ENCODE results near the gene PGM2L1. TPM values are rescaled to one million over a fixed set of nuclear protein-coding genes. Genes with fewer than 3 reads are reported as not detected.
"Not testable (repeated sequence)": the region's sequence is repeated elsewhere in the genome, so short reads cannot be mapped to it uniquely, and the experiment has no call there.

Gene PGM2L1
- total and polyA plus RNA-seq, 2 donors (not counting 1 experiment from before 2014, with no cell fraction given) = 1.6 to 8.4 TPM

DNA sequence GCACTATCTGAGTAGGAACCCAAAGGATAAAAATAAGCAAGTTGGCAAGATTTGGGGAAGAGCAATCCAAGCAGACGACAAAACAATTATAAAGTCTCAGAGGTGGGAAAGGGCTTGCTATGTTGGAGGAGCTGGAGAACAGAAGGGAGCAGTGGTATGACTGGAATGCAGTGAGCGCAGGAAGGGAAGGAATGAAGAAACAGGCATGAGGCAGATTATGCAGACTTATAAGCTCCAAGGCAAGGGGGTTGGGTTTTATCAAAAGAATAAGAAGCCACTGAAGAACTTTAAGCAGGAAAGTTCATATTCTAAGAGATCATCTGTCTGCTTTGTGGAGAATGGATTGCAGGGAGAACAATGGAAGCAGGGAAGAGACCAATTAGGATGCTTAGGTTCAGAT, 31.7 kb downstream of the PGM2L1 start:
- Mint-ChIP-seq H3K4me1 (no peaks in the 10 kb centered on the region), H3K9me3 (ENCODE audit: insufficient read depth) (no peaks in the 10 kb centered on the region), H3K4me3 (no peak overlapping the region), H3K27me3 (no peaks in the 10 kb centered on the region), H3K27ac (no peak overlapping the region)
- Histone ChIP-seq H3K4me2 (replicated peaks; ENCODE audit: low read depth, low read length, poor library complexity, severe bottlenecking) (no peak overlapping the region), H3K27ac (ENCODE audit: low read length in 2 of 2) (no peak overlapping the region), H3K4me1 (ENCODE audit: control insufficient read depth in 2 of 2, insufficient read depth in 2 of 2, low read length in 2 of 2) (no peaks in the 10 kb centered on the region), H3K4me3 (ENCODE audit: control extremely low read depth in 1 of 5, extremely low read depth in 1 of 5, insufficient read depth in 1 of 5, low read depth in 2 of 5, low read length in 4 of 5) (no peak overlapping the region), H3K27me3 (replicated peaks in 1 of 4; ENCODE audit: control extremely low read depth in 1 of 4, control insufficient read depth in 3 of 4, insufficient read depth in 4 of 4, low read length in 3 of 4) (no peaks in the 10 kb centered on the region), H3K9ac (ENCODE audit: low read length) (no peak overlapping the region), H3K36me3 (replicated peaks in 1 of 2; ENCODE audit: control extremely low read depth in 1 of 2, control insufficient read depth in 1 of 2, extremely low read depth in 1 of 2, insufficient read depth in 2 of 2, low read length in 1 of 2) (peaks cover 15 to 21% of the 10 kb centered on the region in 2 experiments), H2AFZ (ENCODE audit: insufficient read depth, low read depth, low read length, poor library complexity, severe bottlenecking) (no peak overlapping the region), H4K20me1 (ENCODE audit: control insufficient read depth, insufficient read depth, low read length, poor library complexity, severe bottlenecking) (no peaks in the 10 kb centered on the region), H3K79me2 (ENCODE audit: control insufficient read depth, insufficient read depth, low read length) (no peaks in the 10 kb centered on the region), H3K9me3 (ENCODE audit: control extremely low read depth in 1 of 3, control insufficient read depth in 2 of 3, insufficient read depth in 1 of 3, low read length in 2 of 3) (no peaks in the 10 kb centered on the region)
- TF ChIP-seq EZH2 (IDR thresholded peaks at IDR 0.05; ENCODE audit: borderline replicate concordance, insufficient read depth, low read depth, low read length, poor library complexity, severe bottlenecking) = no peak
- TF ChIP-seq, protein P1, sequence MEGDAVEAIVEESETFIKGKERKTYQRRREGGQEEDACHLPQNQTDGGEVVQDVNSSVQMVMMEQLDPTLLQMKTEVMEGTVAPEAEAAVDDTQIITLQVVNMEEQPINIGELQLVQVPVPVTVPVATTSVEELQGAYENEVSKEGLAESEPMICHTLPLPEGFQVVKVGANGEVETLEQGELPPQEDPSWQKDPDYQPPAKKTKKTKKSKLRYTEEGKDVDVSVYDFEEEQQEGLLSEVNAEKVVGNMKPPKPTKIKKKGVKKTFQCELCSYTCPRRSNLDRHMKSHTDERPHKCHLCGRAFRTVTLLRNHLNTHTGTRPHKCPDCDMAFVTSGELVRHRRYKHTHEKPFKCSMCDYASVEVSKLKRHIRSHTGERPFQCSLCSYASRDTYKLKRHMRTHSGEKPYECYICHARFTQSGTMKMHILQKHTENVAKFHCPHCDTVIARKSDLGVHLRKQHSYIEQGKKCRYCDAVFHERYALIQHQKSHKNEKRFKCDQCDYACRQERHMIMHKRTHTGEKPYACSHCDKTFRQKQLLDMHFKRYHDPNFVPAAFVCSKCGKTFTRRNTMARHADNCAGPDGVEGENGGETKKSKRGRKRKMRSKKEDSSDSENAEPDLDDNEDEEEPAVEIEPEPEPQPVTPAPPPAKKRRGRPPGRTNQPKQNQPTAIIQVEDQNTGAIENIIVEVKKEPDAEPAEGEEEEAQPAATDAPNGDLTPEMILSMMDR (IDR thresholded peaks at IDR 0.05) = no peak
- ATAC-seq (ENCODE audit: low read depth) (no peak), DNase-seq (no peak)
- intact Hi-C loops (cut with micrococcal nuclease) = no loop called here
- CTCF ChIA-PET = interaction anchor here (0.7 kb wide), 1 partner anchor 459 kb away, joined by 3 read pairs; no protein-coding TSS in a partner anchor
- WGBS (ENCODE audit: insufficient coverage) = 91% methylated on average over 2 of the region's 2 CpGs
- POLR2A ChIA-PET = no interaction called here

DNA sequence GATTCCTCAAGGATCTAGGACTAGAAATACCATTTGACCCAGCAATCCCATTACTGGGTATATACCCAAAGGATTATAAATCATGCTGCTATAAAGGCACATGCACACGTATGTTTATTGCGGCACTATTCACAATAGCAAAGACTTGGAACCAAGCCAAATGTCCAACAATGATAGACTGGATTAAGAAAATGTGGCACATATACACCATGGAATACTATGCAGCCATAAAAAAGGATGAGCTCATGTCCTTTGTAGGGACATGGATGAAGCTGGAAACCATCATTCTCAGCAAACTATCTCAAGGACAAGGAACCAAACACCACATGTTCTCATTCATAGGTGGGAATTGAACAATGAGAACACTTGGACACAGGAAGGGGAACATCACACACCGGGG, 32.4 kb downstream of the PGM2L1 start:
- H3K4me2 ChIP-seq (replicated peaks; ENCODE audit: low read depth, low read length, poor library complexity, severe bottlenecking); H3K4me1 ChIP-seq (ENCODE audit: control insufficient read depth in 2 of 2, insufficient read depth in 2 of 2, low read length in 2 of 2); DNase-seq; H3K27me3 Mint-ChIP-seq; H3K9me3 ChIP-seq (ENCODE audit: control extremely low read depth in 1 of 3, control insufficient read depth in 2 of 3, insufficient read depth in 1 of 3, low read length in 2 of 3); H3K4me3 Mint-ChIP-seq; H3K9ac ChIP-seq (ENCODE audit: low read length); H3K4me1 Mint-ChIP-seq; POLR2A ChIA-PET; H3K27ac ChIP-seq (ENCODE audit: low read length in 2 of 2); H3K27ac Mint-ChIP-seq; H3K79me2 ChIP-seq (ENCODE audit: control insufficient read depth, insufficient read depth, low read length); CTCF ChIA-PET; H3K9me3 Mint-ChIP-seq (ENCODE audit: insufficient read depth); H2AFZ ChIP-seq (ENCODE audit: insufficient read depth, low read depth, low read length, poor library complexity, severe bottlenecking); H4K20me1 ChIP-seq (ENCODE audit: control insufficient read depth, insufficient read depth, low read length, poor library complexity, severe bottlenecking); ATAC-seq (ENCODE audit: low read depth); H3K27me3 ChIP-seq (replicated peaks in 1 of 4; ENCODE audit: control extremely low read depth in 1 of 4, control insufficient read depth in 3 of 4, insufficient read depth in 4 of 4, low read length in 3 of 4); H3K4me3 ChIP-seq (ENCODE audit: control extremely low read depth in 1 of 5, extremely low read depth in 1 of 5, insufficient read depth in 1 of 5, low read depth in 2 of 5, low read length in 4 of 5); intact Hi-C loops (cut with micrococcal nuclease): not testable (repeated sequence)
- no CpG with 5 or more reads among the region's 3 CpGs for WGBS (ENCODE audit: insufficient coverage)
- peaks cover 15 to 21% of the 10 kb centered on the region in 2 experiments for H3K36me3 ChIP-seq (replicated peaks in 1 of 2; ENCODE audit: control extremely low read depth in 1 of 2, control insufficient read depth in 1 of 2, extremely low read depth in 1 of 2, insufficient read depth in 2 of 2, low read length in 1 of 2)

Measured in B cell (primary cell).